C4-2B (cell line): ENCODE data around the gene BCL11B.

Experiments used
- CTCF ChIP-seq: fragments of 450-650 bp; conservative IDR thresholded peaks from 2 replicates; pipeline ENCODE4 v1.5.1; 2017; ENCODE audit warnings: mild to moderate bottlenecking
- ZFX ChIP-seq: fragments of 450-650 bp; IDR thresholded peaks from 2 replicates; pipeline ENCODE4 v1.6.1; 2017

GRCh38 chr14:99320105-99320572 is 48.1 kb upstream of the BCL11B start:
- TF ChIP-seq CTCF, result peak; percentile 99
- no peak for TF ChIP-seq ZFX
